ENCODE measurements around the gene KRT82. TPM values are rescaled to one million over a fixed set of nuclear protein-coding genes. Genes with fewer than 3 reads are reported as not detected.

The KRT82 gene
- total RNA-seq, 2 experiments from 2014 or later = not detected

- BruUV-seq (replicated peaks) = no TSS peak
- CTCF ChIA-PET (ENCODE audit: unreplicated experiment) = no interaction called here
- Histone ChIP-seq H3K9me3 (ENCODE audit: low read length) (no peaks in the 10 kb centered on the region), H3K9me2 (ENCODE audit: insufficient read depth, low read length) (no peaks in the 10 kb centered on the region), H4K20me1 (ENCODE audit: insufficient read depth, low read length) (no peaks in the 10 kb centered on the region), H3K27ac (ENCODE audit: low read depth, low read length, poor library complexity, severe bottlenecking) (no peak overlapping the region), H2AFZ (ENCODE audit: low read length) (no peak overlapping the region), H3K79me2 (ENCODE audit: insufficient read depth, low read depth, low read length) (no peaks in the 10 kb centered on the region), H3K4me1 (ENCODE audit: insufficient read depth, low read length, poor library complexity, severe bottlenecking) (no peaks in the 10 kb centered on the region), H3K4me2 (ENCODE audit: low read length) (no peak overlapping the region), H3K36me3 (ENCODE audit: insufficient read depth, low read length) (no peaks in the 10 kb centered on the region), H3K4me3 (ENCODE audit: low read depth, low read length, poor library complexity, severe bottlenecking) (no peak overlapping the region)
- no peak for TF ChIP-seq CTCF (conservative IDR thresholded peaks at IDR 0.05; ENCODE audit: low read length)
- no peak for TF ChIP-seq EZH2phosphoT487 (IDR thresholded peaks at IDR 0.05; ENCODE audit: borderline replicate concordance, low read depth, low read length)
- intact Hi-C loops (cut with micrococcal nuclease; ENCODE audit: unreplicated experiment) = no loop called here
- POLR2A ChIA-PET = interaction anchor here (0.6 kb wide), 1 partner anchor 23 kb away, joined by 3 read pairs; no protein-coding TSS in a partner anchor
- DNase-seq (ENCODE audit: low spot score) = no peak
Observed at GRCh38 chr12:52350021-52350620, 56.0 kb downstream of the KRT82 start.

- Histone ChIP-seq H3K4me2 (ENCODE audit: low read length) (no peak overlapping the region), H3K4me1 (ENCODE audit: insufficient read depth, low read length, poor library complexity, severe bottlenecking) (no peaks in the 10 kb centered on the region), H3K36me3 (ENCODE audit: insufficient read depth, low read length) (no peaks in the 10 kb centered on the region), H2AFZ (ENCODE audit: low read length) (no peak overlapping the region), H4K20me1 (ENCODE audit: insufficient read depth, low read length) (no peaks in the 10 kb centered on the region), H3K4me3 (ENCODE audit: low read depth, low read length, poor library complexity, severe bottlenecking) (no peak overlapping the region), H3K9me2 (ENCODE audit: insufficient read depth, low read length) (no peaks in the 10 kb centered on the region), H3K27ac (ENCODE audit: low read depth, low read length, poor library complexity, severe bottlenecking) (no peak overlapping the region), H3K9me3 (ENCODE audit: low read length) (no peaks in the 10 kb centered on the region), H3K79me2 (ENCODE audit: insufficient read depth, low read depth, low read length) (no peaks in the 10 kb centered on the region)
- no TSS peak for BruUV-seq (replicated peaks)
- CTCF ChIA-PET (ENCODE audit: unreplicated experiment) = no interaction called here
- intact Hi-C loops (cut with micrococcal nuclease; ENCODE audit: unreplicated experiment) = no loop called here
- POLR2A ChIA-PET = interaction anchor here (0.6 kb wide), 1 partner anchor 534 kb away, joined by 4 read pairs; no protein-coding TSS in a partner anchor
- no peak for TF ChIP-seq EZH2phosphoT487 (IDR thresholded peaks at IDR 0.05; ENCODE audit: borderline replicate concordance, low read depth, low read length)
- TF ChIP-seq CTCF (conservative IDR thresholded peaks at IDR 0.05; ENCODE audit: low read length) = no peak
- DNase-seq (ENCODE audit: low spot score) = no peak
Observed at GRCh38 chr12:52349196-52349595, 56.9 kb downstream of the KRT82 start.
